OCI-LY7 (cell line): ENCODE measurements around the gene PPP1R9A.

Experiments used
- EZH2phosphoT487 ChIP-seq: fragments of 200-600 bp; sonication (generic); IDR thresholded peaks from 2 replicates; pipeline ENCODE4 v1.6.1; 2018; ENCODE audit warnings: low read depth, borderline replicate concordance, mild to moderate bottlenecking, mixed run types, antibody characterized with exemption, low read length, moderate library complexity, mixed read lengths
- TF ChIP-seq, protein P1 (sequence below): fragments of 200-600 bp; sonication (generic); conservative IDR thresholded peaks from 2 replicates; pipeline ENCODE4 v1.5.1; 2014; ENCODE audit warnings: mild to moderate bottlenecking, antibody characterized with exemption, low read length, moderate library complexity, mixed read lengths

DNA sequence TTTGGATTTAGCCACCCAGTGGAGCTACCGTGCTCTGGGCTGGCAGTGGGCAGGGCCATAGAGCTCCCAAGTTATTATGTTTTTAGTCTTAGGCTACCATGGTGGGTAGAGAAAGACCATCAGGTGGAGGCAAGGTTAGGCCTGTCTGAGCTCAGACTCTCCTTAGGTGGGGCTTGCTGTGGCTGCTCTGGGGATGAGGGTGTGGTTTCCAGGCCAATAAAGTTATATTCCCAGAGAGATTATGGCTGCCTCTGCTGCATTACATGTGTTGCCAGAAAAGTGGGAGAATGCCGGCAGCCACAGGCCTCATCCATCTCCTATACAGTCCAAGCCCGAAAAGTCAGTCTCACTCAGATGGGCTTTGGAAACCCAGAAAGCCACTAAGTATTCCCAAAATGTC, 34.2 kb upstream of the PPP1R9A start:
- TF ChIP-seq, protein P1, sequence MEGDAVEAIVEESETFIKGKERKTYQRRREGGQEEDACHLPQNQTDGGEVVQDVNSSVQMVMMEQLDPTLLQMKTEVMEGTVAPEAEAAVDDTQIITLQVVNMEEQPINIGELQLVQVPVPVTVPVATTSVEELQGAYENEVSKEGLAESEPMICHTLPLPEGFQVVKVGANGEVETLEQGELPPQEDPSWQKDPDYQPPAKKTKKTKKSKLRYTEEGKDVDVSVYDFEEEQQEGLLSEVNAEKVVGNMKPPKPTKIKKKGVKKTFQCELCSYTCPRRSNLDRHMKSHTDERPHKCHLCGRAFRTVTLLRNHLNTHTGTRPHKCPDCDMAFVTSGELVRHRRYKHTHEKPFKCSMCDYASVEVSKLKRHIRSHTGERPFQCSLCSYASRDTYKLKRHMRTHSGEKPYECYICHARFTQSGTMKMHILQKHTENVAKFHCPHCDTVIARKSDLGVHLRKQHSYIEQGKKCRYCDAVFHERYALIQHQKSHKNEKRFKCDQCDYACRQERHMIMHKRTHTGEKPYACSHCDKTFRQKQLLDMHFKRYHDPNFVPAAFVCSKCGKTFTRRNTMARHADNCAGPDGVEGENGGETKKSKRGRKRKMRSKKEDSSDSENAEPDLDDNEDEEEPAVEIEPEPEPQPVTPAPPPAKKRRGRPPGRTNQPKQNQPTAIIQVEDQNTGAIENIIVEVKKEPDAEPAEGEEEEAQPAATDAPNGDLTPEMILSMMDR: no peak
- TF ChIP-seq EZH2phosphoT487: no peak
